GM23338 (cell line): ENCODE results near the gene SPP1. TPM values are rescaled to one million over a fixed set of nuclear protein-coding genes. Genes with fewer than 3 reads are reported as not detected.

Experiments
- ATAC-seq: fragments of 200-7000 bp; cut with Tn5 transposase; 3 replicates; pipeline ENCODE4 v1.9.1; 2020
- DNase-seq: peaks from one replicate; pipeline ENCODE4 v3.0.0-alpha.2; 2015; ENCODE audit warnings: low spot score
- H2AFZ ChIP-seq: fragments of 200-600 bp; sonication (generic); 2 replicates; pipeline ENCODE4 v1.8.0; 2016; ENCODE audit warnings: antibody characterized with exemption, mild to moderate bottlenecking, moderate library complexity
- H3F3A ChIP-seq: fragments of 200-600 bp; sonication (generic); replicated peaks from 2 replicates; pipeline ENCODE4 v1.8.0; 2017; ENCODE audit warnings: antibody characterized with exemption, mixed run types, low read depth
- H3K27ac ChIP-seq: fragments of 200-600 bp; sonication (generic); 2 replicates; pipeline ENCODE4 v1.6.1; 2016; ENCODE audit warnings: low read depth
- H3K27me3 ChIP-seq: fragments of 200-600 bp; sonication (generic); 2 replicates; pipeline ENCODE4 v1.8.0; 2016; ENCODE audit warnings: mild to moderate bottlenecking, mixed run types, moderate library complexity; ENCODE audit not compliant: insufficient read depth
- H3K36me3 ChIP-seq: fragments of 200-600 bp; sonication (generic); 2 replicates; pipeline ENCODE4 v1.8.0; 2016; ENCODE audit warnings: mild to moderate bottlenecking; ENCODE audit not compliant: insufficient read depth
- H3K4me1 ChIP-seq: fragments of 200-600 bp; sonication (generic); 2 replicates; pipeline ENCODE4 v1.8.0; 2016; ENCODE audit warnings: mild to moderate bottlenecking, moderate library complexity; ENCODE audit not compliant: insufficient read depth
- H3K4me2 ChIP-seq: fragments of 200-600 bp; sonication (generic); 2 replicates; pipeline ENCODE4 v1.7.1; 2017; ENCODE audit warnings: mixed run types
- H3K4me3 ChIP-seq: fragments of 200-600 bp; sonication (generic); 2 replicates; pipeline ENCODE4 v1.6.1; 2016; ENCODE audit warnings: mixed run types
- H3K79me2 ChIP-seq: fragments of 200-600 bp; sonication (generic); replicated peaks from 2 replicates; pipeline ENCODE4 v1.8.0; 2017; ENCODE audit warnings: mild to moderate bottlenecking; ENCODE audit not compliant: insufficient read depth
- H3K9me2 ChIP-seq: fragments of 200-600 bp; sonication (generic); 2 replicates; pipeline ENCODE4 v1.8.0; 2017; ENCODE audit not compliant: insufficient read depth
- H4K20me1 ChIP-seq: fragments of 200-600 bp; sonication (generic); replicated peaks from 2 replicates; pipeline ENCODE4 v1.8.0; 2017; ENCODE audit warnings: mild to moderate bottlenecking; ENCODE audit not compliant: insufficient read depth
- H3K27ac Mint-ChIP-seq: 2 replicates; pipeline ENCODE4 v1.8.0; 2020; ENCODE audit warnings: inconsistent platforms, mild to moderate bottlenecking, moderate library complexity, mixed read lengths
- H3K27me3 Mint-ChIP-seq: 3 replicates; pipeline ENCODE4 v1.8.0; 2022; ENCODE audit warnings: low read depth, mild to moderate bottlenecking, moderate library complexity, mixed read lengths, inconsistent platforms; ENCODE audit not compliant: insufficient read depth, poor library complexity
- H3K36me3 Mint-ChIP-seq: 3 replicates; pipeline ENCODE4 v1.8.0; 2021; ENCODE audit warnings: low read depth, mild to moderate bottlenecking, inconsistent platforms, moderate library complexity, mixed read lengths
- H3K4me1 Mint-ChIP-seq: 3 replicates; pipeline ENCODE4 v1.8.0; 2020; ENCODE audit warnings: mild to moderate bottlenecking, inconsistent platforms, mixed read lengths
- H3K4me3 Mint-ChIP-seq: 3 replicates; pipeline ENCODE4 v1.8.0; 2021; ENCODE audit warnings: moderate library complexity, mild to moderate bottlenecking, inconsistent platforms, mixed read lengths
- H3K9me3 Mint-ChIP-seq: 3 replicates; pipeline ENCODE4 v1.8.0; 2020; ENCODE audit warnings: moderate library complexity, mild to moderate bottlenecking, inconsistent platforms, mixed read lengths
- CREB1 ChIP-seq: fragments of 250-450 bp; sonication (Bioruptor Pico); IDR thresholded peaks from 2 replicates; pipeline ENCODE4 v1.5.0; 2020; ENCODE audit warnings: low read depth, mild to moderate bottlenecking, moderate library complexity
- EZH2phosphoT487 ChIP-seq: fragments of 200-600 bp; sonication (generic); IDR thresholded peaks from one replicate; pipeline ENCODE4 v1.8.1; 2018; ENCODE audit warnings: antibody characterized with exemption; ENCODE audit not compliant: unreplicated experiment
- JUNB ChIP-seq: IDR thresholded peaks from one replicate; pipeline ENCODE4 v1.6.1; 2016; ENCODE audit warnings: antibody characterized with exemption; ENCODE audit not compliant: unreplicated experiment
- NANOG ChIP-seq: IDR thresholded peaks from 2 replicates; pipeline ENCODE4 v1.6.1; 2016; ENCODE audit warnings: antibody characterized with exemption, borderline replicate concordance
- POLR2AphosphoS5 ChIP-seq: IDR thresholded peaks from 2 replicates; pipeline ENCODE4 v1.6.1; 2016; ENCODE audit warnings: antibody characterized with exemption, low read depth
- REST ChIP-seq: IDR thresholded peaks from one replicate; pipeline ENCODE4 v1.6.1; 2018; ENCODE audit warnings: antibody characterized with exemption; ENCODE audit not compliant: unreplicated experiment
- STAT1 ChIP-seq: IDR thresholded peaks from one replicate; pipeline ENCODE4 v1.6.1; 2016; ENCODE audit warnings: antibody characterized with exemption; ENCODE audit not compliant: unreplicated experiment
- ZNF331 ChIP-seq: fragments of 250-450 bp; sonication (Bioruptor Pico); IDR thresholded peaks from 2 replicates; pipeline ENCODE4 v1.5.0; 2020; ENCODE audit warnings: low read depth, mild to moderate bottlenecking, moderate library complexity
- polyA plus RNA-seq: library from polyadenylated mRNA; unstranded; fragments of >200 nt; fragmentation: Nextera tagmentation; extraction: Ambion mirVana; gene quantifications from 2 replicates; pipeline ENCODE4 v1.2.1, GENCODE V29; 2016
- total RNA-seq: library from RNA; depleted of rRNA; stranded (reverse); fragments of >200 nt; shearing (Covaris generic); gene quantifications from 2 replicates; pipeline ENCODE4 v1.2.3, GENCODE V29; 2014
- TF ChIP-seq, protein P1 (sequence below): fragments of 250-450 bp; sonication (Bioruptor Pico); IDR thresholded peaks from 2 replicates; pipeline ENCODE4 v1.5.0; 2020; ENCODE audit warnings: mild to moderate bottlenecking, moderate library complexity

SPP1 gene
- total and polyA plus RNA-seq, 2 experiments from 2014 or later: 41.3 to 51.3 TPM

- Histone ChIP-seq H3K79me2 (peaks cover 5% of the 10 kb centered on the region; the same call in 1 of the 2 replicates), H3K9me2 (no peaks in the 10 kb centered on the region), H4K20me1 (no peaks in the 10 kb centered on the region), H3F3A (no peaks in the 10 kb centered on the region), H3K4me1 (peaks cover 11% of the 10 kb centered on the region), H3K4me2 (no peak overlapping the region), H3K27me3 (no peaks in the 10 kb centered on the region), H2AFZ (no peak overlapping the region), H3K36me3 (no peaks in the 10 kb centered on the region), H3K27ac (no peak overlapping the region), H3K4me3 (no peak overlapping the region)
- Mint-ChIP-seq H3K27ac (no peak overlapping the region), H3K27me3 (no peaks in the 10 kb centered on the region), H3K9me3 (no peaks in the 10 kb centered on the region), H3K4me3 (no peak overlapping the region), H3K36me3 (0 out of 3 replicates have a peak, but pooled peaks cover 4% of the 10 kb centered on the region), H3K4me1 (peaks cover 8% of the 10 kb centered on the region; the same call in 2 of the 3 replicates)
- ATAC-seq (no peak), DNase-seq (no peak)
- no peak for TF ChIP-seq POLR2AphosphoS5
- no peak for TF ChIP-seq CREB1
- no peak for TF ChIP-seq REST
- no peak for TF ChIP-seq NANOG
- no peak for TF ChIP-seq JUNB
- no peak for TF ChIP-seq STAT1
- no peak for TF ChIP-seq ZNF331 (CRISPR knock-in tag)
- no peak for TF ChIP-seq EZH2phosphoT487
- TF ChIP-seq, protein P1, sequence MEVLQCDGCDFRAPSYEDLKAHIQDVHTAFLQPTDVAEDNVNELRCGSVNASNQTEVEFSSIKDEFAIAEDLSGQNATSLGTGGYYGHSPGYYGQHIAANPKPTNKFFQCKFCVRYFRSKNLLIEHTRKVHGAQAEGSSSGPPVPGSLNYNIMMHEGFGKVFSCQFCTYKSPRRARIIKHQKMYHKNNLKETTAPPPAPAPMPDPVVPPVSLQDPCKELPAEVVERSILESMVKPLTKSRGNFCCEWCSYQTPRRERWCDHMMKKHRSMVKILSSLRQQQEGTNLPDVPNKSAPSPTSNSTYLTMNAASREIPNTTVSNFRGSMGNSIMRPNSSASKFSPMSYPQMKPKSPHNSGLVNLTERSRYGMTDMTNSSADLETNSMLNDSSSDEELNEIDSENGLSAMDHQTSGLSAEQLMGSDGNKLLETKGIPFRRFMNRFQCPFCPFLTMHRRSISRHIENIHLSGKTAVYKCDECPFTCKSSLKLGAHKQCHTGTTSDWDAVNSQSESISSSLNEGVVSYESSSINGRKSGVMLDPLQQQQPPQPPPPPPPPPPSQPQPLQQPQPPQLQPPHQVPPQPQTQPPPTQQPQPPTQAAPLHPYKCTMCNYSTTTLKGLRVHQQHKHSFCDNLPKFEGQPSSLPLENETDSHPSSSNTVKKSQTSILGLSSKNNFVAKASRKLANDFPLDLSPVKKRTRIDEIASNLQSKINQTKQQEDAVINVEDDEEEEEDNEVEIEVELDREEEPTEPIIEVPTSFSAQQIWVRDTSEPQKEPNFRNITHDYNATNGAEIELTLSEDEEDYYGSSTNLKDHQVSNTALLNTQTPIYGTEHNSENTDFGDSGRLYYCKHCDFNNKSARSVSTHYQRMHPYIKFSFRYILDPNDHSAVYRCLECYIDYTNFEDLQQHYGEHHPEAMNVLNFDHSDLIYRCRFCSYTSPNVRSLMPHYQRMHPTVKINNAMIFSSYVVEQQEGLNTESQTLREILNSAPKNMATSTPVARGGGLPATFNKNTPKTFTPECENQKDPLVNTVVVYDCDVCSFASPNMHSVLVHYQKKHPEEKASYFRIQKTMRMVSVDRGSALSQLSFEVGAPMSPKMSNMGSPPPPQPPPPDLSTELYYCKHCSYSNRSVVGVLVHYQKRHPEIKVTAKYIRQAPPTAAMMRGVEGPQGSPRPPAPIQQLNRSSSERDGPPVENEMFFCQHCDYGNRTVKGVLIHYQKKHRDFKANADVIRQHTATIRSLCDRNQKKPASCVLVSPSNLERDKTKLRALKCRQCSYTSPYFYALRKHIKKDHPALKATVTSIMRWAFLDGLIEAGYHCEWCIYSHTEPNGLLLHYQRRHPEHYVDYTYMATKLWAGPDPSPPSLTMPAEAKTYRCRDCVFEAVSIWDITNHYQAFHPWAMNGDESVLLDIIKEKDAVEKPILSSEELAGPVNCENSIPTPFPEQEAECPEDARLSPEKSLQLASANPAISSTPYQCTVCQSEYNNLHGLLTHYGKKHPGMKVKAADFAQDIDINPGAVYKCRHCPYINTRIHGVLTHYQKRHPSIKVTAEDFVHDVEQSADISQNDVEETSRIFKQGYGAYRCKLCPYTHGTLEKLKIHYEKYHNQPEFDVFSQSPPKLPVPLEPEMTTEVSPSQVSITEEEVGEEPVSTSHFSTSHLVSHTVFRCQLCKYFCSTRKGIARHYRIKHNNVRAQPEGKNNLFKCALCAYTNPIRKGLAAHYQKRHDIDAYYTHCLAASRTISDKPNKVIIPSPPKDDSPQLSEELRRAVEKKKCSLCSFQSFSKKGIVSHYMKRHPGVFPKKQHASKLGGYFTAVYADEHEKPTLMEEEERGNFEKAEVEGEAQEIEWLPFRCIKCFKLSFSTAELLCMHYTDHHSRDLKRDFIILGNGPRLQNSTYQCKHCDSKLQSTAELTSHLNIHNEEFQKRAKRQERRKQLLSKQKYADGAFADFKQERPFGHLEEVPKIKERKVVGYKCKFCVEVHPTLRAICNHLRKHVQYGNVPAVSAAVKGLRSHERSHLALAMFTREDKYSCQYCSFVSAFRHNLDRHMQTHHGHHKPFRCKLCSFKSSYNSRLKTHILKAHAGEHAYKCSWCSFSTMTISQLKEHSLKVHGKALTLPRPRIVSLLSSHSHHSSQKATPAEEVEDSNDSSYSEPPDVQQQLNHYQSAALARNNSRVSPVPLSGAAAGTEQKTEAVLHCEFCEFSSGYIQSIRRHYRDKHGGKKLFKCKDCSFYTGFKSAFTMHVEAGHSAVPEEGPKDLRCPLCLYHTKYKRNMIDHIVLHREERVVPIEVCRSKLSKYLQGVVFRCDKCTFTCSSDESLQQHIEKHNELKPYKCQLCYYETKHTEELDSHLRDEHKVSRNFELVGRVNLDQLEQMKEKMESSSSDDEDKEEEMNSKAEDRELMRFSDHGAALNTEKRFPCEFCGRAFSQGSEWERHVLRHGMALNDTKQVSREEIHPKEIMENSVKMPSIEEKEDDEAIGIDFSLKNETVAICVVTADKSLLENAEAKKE: no peak
These were observed 4.3 kb downstream of the SPP1 start for GRCh38 chr4:87979810-87980209.
